Adipose tissue (tissue), 3 donors: ENCODE results near the gene HOXC9. TPM values are rescaled to one million over a fixed set of nuclear protein-coding genes. Genes with fewer than 3 reads are reported as not detected.

Experiments used
- H3K27ac ChIP-seq: one replicate; pipeline ENCODE4 v1.5.1; 2013; ENCODE audit warnings: low read depth, low read length
- WGBS, 3 donors: extraction: QIAGEN DNeasy Blood & Tissue Kit; methylation state at CpG; one replicate each; pipeline ENCODE4 v1.1.7; 2013; 5-methylcytosine and 5-hydroxymethylcytosine counted together
- polyA plus RNA-seq, 3 donors: library from polyadenylated mRNA; stranded (reverse); fragments of 200-250 nt; gene quantifications; one replicate each; pipeline ENCODE4 v1.2.3, GENCODE V29; 2013
- donor health status: healthy with polysubstance abuse.
- donor health status: Bipolar disorder and iron deficiency.
- donor health status: healthy.

Gene HOXC9
- polyA plus RNA-seq, 3 donors: 0.28 to 1.0 (median 0.45) TPM

DNA sequence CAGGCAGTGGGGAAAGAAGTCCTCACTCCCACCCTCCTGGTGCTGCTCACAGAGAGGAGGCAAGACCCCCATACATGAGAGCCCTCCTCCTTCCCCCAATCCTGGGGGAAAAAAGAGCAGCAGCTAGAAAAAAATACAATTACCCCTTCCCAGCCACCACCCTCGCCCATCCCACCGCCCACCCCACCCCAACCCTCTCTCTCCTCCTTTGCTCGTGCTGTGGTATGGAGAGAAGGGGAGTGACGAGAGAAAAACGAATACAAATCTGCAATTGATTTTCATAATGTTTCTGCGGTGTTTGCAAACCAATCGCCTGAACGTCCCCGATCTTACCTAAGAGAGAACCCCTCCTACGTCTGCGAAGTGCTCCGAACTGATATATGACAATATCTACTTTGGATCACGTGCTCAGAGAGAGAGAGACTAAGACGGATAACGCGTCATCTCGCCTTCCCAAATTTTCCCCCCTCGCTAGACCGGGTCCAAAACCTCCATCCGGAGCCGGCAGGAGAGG, 27.2 kb upstream of the HOXC9 start, which contains the start of gene HOXC11:
Gene HOXC11 (plus strand): TSS at position 405 of the 514 bp plus-strand sequence. CDS start 116 bp downstream, outside the sequence.
- 4 to 11% (median 7%) methylated on average over 20 to 21 of the region's 21 CpGs for WGBS, 3 donors
- no peak within 1 kb of the TSS for H3K27ac ChIP-seq

DNA sequence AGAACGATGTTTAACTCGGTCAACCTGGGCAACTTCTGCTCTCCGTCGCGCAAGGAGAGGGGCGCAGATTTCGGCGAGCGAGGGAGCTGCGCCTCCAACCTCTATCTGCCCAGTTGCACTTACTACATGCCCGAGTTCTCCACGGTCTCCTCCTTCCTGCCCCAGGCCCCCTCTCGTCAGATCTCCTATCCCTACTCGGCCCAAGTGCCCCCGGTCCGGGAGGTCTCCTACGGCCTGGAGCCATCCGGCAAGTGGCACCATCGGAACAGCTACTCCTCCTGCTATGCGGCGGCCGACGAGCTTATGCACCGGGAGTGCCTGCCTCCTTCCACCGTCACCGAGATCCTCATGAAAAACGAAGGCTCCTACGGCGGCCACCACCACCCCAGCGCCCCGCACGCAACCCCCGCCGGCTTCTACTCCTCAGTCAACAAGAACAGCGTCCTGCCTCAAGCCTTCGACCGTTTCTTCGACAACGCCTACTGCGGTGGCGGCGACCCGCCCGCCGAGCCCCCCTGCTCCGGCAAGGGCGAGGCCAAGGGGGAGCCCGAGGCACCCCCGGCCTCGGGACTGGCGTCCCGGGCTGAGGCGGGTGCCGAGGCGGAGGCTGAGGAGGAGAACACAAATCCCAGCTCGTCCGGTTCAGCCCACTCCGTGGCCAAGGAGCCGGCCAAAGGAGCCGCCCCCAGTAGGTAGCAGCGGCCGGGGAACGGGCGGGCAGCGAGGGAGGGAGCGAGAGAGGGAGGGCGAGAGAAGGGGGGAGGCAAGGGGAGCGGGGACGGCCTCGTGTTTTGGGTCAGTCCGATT, 26.5 kb upstream of the HOXC9 start:
- no peak overlapping the region for H3K27ac ChIP-seq
- WGBS, 3 donors: 3 to 4% (median 4%) methylated on average over 71 of the region's 71 CpGs

DNA sequence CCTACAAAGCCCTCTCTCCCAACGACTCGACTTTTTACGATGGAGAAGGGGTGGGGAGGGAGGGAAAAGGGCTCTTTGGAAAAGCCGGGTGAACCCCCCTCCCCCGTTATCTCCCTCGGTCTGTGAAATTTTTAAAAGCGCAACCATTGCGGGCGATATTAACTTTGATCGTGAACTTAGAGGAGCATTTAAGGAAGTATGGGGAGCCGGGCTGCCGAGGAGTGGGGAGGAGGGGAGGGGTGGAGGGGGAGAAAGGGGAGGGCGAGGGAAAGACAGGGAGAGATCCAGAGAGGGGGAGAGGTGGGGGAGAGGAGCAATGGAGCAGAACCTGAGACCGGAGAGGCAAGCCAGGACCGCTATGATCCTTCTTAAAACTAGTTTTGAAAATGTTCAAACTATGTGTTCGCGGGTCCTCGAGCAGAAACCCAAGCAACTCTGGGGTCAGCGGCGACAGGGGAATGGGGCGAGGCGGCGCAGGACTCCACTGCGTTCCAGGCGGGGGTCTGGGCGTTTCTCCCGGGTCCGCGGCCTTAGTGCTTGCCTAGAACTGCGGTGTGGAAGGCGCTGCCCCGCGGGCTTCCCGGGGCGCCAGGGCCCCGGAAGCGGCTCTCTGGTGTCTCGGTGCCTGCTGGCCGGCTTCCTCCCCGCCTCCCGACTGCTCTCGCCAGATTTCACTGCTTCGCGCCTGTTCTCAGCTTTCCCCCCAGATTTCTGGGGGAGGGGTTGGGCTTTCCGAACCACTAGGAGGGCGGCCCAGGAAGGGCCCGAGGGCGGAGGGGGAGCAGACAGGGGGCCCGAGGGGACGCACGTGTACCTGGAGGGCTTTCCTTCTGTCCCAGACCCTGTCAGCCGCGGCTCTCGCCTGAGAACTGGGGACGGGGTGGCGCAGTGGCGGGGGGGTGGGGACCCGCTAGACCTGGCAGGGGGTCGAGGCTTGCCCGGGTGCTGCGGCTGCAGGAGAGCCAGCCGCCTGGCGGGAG, 25.6 kb upstream of the HOXC9 start, which contains the start of gene HOTAIR:
Gene HOTAIR (minus strand): TSS at position 871 of the 980 bp plus-strand sequence.
- H3K27ac ChIP-seq: no peak within 1 kb of the TSS
- 2 to 4% (median 3%) methylated on average over 52 to 63 of the region's 63 CpGs for WGBS, 3 donors

DNA sequence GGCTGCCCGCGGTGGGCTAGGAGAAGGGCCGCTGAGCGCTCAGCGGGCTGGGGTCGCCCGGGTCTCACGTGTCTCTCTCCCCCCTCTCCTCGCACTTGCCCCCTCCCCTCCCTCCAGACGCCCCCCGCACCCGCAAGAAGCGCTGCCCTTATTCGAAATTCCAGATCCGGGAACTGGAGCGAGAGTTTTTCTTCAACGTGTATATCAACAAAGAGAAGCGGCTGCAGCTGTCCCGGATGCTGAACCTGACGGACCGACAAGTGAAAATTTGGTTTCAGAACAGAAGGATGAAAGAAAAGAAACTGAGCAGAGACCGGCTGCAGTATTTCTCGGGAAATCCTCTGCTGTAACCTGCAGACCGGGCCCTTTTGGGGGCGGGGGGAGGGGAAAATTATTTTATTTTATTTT, 24.9 kb upstream of the HOXC9 start:
- WGBS, 3 donors: 4 to 5% (median 4%) methylated on average over 18 to 25 of the region's 25 CpGs
- H3K27ac ChIP-seq: no peak overlapping the region

DNA sequence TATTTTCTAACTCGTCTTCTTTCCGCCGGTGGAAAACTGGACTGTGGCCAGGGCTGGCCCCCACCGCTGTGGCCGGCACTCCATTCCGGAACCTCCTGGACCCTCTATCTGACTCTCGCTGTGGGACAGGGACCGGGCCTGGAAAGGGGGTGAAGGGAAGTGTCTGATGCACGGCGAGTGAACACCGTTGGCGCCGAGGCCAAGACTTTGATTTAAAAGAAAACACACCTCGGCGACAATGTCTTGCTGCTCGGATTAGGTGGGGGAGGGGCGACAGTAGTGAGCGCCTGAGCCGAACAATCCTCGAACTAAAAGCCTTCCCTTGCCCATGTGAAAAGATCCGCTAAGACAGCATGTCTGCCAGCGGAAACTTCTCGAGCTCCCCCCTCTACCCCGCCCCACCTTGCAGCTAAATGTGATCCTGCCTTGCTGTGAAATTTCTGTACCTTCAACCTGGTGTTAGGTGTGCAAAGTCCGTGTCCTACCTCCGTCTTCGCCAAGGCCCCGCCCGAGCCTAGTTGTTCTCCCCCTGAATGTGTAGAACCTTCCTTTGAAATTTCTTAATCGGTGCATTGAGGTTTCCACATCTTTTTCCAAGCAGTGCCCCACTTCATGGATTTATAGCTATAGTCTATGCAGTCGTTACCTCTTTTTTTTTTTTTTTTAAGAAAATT, 24.3 kb upstream of the HOXC9 start:
- WGBS, 3 donors: 8 to 10% (median 9%) methylated on average over 31 of the region's 31 CpGs
- no peak overlapping the region for H3K27ac ChIP-seq

DNA sequence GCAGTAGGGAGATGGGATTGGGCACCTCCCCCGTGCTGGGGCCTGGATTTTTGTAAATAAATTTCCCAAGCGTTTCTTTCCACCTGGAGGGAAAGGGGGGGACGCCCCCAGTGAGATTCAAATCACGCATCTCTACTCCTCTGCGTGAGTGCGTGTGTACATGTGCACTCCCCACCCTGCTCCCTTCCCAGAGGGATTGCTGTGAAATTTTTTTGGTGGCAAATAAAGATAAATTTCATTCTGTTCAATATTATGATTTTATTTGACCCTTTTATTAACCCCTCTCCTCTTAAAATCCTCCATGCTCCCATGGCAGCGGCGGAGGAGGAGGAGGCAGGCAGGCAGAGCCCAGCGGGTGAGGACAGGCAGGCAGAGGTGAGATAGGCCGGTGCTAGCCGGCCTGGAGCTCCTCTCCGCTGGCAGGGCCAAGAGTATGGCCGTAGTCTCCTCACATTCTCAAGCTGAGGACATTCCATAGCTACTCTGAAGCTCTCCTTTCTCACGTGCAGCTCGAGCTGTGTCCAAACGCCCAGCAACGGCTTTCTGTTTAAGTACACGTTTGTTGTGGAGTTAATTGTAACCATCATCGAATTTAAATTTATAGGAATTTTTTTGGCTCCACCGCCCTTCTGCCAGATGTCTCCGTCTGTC, 23.7 kb upstream of the HOXC9 start:
- no peak overlapping the region for H3K27ac ChIP-seq
- WGBS, 3 donors: 16 to 20% (median 19%) methylated on average over 21 of the region's 21 CpGs

DNA sequence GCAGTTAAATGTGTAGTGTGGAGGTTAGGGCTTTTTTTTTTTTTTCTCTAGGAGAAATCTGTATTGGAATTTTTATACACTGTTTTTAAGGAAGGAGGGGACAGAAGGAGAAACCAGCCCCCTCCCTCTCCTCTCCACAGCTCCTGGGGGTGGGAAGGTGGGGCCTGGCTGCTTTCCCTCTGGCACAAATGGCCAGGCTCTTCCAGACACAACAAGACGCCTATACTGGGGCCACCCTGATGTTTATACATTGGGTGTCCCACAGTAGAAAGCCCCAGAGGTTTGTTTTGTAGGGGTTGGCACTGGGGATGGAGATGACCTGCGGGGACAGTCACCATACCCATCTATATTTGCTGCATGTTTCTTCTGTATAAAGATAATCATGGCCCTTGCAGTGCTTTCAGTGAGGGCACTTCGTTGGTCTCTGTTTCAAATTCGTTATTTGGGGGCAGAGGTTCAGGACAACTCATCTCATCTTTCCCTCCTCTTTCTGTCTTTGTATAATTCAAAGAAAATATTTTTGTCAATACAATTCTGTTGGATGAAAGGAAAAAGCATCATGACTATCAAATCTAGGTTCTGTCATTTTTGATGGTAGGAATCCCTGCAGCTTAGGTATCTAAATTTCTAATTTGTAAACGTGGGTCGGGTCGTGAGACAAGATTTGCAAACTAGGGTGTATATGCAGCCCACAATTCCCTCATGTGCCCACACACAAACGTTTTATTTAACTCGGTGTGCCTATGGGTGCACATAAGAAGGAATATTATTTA, 23.0 kb upstream of the HOXC9 start:
- no peak overlapping the region for H3K27ac ChIP-seq
- 8 to 19% (median 11%) methylated on average over 9 of the region's 9 CpGs for WGBS, 3 donors

DNA sequence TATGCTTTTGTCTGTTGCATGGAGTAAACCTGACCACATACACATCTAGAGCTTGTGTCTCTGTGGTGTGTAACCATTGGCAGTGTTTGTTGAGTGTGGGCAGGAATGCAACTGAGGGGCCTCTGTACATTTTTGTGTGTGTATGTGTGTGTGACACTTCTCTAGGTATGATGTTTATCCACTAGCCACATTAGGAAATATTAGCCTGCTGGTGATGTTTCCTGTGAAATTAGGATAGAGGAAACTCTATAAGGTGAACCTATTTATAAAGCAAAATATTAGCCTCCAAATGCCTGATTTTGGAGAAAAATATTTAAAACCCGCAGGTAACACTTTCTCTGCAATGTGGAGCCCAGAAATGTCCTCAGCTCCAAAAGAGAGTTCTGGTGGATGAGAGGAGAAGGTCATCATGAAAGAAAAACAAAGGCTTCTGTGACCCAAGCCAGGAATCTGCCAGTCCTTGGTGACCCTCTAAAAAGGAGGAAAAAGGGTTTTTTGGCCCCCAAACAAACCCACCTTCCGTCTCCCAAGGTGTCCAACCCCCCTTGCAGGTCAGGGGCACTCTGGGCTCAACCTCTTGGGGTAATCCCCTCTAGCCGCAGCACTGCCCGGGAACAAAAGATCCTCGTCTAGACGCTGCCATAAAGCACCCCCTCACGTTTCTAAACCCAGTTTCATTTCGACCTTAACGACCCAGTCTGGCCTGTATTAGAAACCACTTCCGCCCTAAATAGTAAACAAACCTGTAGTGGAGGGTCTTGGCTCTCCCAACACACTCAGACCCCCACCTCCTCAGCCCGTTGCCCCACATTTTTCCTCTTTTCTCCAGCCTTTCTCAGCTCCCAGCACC, 22.1 kb upstream of the HOXC9 start:
- no peak overlapping the region for H3K27ac ChIP-seq
- WGBS, 3 donors: 5 to 8% (median 8%) methylated on average over 11 of the region's 11 CpGs

DNA sequence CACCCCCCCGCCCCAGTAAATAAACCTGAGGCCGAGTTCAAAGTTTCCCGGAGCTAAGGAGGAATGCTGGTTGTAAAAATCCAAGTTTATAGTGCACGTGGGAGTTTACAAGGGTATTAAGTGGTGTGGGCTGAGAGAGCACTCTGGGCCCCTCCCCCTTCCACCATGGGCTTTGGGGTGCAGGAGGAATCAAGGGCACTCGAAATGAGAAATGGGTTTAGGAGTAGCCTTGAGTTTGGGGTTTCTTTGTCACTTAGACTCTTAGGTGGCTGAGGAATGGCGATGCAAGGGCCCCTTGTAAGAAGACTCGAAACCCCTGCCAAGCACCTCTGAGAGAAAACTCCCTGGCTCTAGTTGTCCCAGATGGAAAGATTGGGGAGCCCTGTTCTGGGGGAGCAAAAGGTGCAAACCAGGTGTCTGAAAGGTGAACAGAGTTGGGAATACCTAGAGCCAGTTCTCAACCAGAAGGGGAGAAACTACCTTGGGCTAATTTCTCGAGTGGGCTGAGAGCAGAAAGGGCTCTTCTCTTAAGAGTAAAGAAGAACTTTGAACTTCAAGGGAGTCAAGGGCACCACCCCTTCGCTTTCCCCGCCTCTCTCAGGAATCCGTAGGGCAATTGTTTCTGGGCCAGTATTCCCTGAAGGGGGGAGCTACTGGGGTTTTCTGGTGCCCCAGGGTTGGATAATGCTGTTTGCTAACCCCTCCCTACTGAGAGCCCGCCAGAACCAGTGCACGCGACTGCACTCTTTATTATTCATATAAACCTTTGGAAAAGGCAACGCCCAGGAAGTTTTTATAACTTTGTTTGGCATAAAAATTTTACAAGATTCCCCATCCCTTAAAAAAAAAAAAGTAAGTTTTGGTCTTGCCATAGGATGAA, 21.2 kb upstream of the HOXC9 start:
- 10 to 19% (median 15%) methylated on average over 15 of the region's 15 CpGs for WGBS, 3 donors
- H3K27ac ChIP-seq: no peak overlapping the region

DNA sequence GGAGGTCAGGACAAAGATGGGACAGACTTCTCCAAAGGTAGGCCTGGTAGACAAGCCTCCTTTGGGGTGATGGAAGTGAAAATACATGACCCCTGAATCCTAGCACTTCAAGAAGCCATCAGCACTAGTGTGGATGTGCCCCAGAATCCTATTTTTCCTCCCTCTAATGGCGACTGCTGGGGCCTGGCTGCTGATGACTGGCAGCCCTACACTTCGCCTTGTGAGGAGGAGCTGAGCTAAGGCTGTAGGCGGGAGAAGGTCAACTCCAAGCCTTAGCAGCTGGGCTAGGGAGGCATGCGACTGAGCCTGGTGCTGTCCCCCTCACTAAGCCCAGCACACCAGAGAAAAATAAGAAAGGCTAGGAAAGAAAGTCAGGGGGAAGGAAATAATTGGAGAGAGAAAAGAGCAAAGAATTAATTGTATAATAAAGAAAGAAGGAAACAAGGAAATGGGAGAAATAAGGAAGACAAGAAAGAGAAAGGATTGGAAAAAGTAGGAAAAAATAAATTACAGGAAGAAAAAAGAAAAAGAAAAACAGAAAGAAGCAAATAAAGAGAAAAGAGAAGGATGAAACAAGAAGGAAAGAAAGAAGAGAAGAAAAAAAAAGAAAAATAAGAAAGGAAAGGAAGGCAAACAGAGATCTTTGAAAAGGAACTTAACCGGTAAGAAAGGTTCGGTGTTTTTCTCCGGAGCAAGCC, 19.7 kb upstream of the HOXC9 start:
- H3K27ac ChIP-seq: no peak overlapping the region
- WGBS, 3 donors: 15 to 33% (median 31%) methylated on average over 7 of the region's 7 CpGs

DNA sequence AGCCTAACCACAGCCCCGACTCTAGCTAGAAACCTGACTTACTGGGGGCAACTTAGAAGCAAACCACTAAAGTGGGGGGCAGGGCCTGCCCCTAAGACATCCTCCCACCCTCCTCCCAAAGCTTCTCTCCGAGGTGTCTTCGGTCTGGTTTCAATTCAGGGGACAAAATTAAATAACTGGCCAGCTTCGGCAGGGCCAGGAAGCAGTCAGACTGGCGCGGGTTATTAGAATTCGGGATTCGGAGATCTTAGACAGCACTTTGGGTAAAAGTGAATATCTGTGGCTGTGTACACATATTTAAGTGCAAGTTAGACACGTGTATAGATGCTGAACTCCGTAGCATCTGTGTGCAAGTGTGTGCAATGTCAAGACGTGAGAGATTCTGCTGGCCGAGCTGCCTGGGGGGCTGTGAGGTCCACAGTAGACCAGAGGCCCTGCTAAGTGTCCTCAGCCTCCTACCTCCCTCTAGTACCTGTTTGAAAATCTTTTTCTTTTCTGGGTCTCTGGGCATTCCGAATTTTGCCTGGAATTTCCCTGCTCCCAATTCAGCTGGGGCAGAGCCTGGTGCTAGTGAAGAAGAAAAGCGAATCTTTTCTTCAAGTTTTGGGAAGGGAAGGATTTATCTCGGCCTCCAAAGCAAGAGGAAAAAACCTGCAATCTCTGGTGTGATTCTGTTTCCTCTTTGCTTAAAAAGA, 19.0 kb upstream of the HOXC9 start:
- 22 to 39% (median 27%) methylated on average over 15 of the region's 15 CpGs for WGBS, 3 donors
- H3K27ac ChIP-seq: no peak overlapping the region

DNA sequence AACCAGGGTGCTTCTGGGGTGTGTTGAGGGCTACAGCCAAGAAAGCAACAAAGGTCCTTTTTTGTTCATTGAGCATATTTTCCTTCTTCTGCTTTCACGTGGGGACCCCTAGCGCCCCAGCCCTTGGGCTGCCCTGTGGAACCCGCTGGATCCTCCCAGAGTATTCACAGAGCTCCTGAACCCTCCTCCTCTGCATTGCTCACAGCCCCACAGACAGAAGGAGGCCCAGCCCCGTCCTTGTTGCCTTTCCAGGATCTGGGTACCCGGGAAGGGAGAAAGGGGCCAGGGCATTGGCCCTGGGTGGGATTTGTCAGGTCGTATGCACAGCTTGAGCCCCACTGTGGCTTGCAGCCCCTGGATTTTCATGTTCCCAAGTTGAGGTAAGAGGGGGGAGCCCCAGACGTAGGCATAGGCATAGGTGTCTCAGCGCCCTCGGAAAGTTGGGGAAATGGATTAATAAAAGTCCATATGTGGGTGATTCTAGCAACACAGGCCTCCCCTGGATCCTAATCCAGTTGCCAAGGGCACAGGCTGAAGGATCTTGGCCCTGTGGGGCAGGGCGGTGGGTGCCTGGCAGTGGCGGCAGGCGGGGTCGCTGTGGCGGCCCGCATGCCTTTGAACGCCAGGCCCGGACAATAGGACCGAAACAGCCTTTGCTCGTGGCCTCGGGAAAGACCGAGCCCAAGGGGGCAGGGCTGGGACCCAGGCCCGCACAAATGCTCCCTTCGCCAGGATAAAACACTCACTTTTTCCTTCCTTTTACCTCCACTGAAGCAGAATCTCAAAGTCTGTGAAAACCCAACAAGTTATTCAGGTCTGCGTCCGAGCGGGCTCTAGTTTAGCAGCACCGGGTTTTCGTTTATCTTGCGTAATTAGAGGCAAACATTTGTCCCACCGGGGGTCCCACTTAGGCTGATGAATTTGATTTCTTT, 18.1 kb upstream of the HOXC9 start:
- WGBS, 3 donors: 13 to 29% (median 14%) methylated on average over 30 of the region's 30 CpGs

More for the DNA sequence above, 18.1 kb upstream of the HOXC9 start:
- no peak overlapping the region for H3K27ac ChIP-seq
